HCT116 (cell line): ENCODE results near the gene FOXN3. TPM values are rescaled to one million over a fixed set of nuclear protein-coding genes. Genes with fewer than 3 reads are reported as not detected.

Source experiments
- ATAC-seq: fragments of 200-7000 bp; cut with Tn5 transposase; 2 replicates; pipeline ENCODE4 v1.9.1; 2020; ENCODE audit warnings: mild to moderate bottlenecking, moderate library complexity
- BruUV-seq: library from RNA; stranded (reverse); fragments of 400-500 nt; replicated peaks from 2 replicates; lab custom pipeline; 2021; lab: Mats Ljungman, UMichigan
- CTCF ChIA-PET: fragments of 300-600 bp; sonication (Branson Sonifier 250); formaldehyde crosslinking; loops from one replicate; lab custom pipeline; 2021; ENCODE audit warnings: antibody characterized with exemption; lab: Charles Lee
- POLR2A ChIA-PET: fragments of 300-600, 350-600 bp; sonication (Branson Sonifier 250); formaldehyde crosslinking; loops from one replicate; lab custom pipeline; 2021; ENCODE audit warnings: antibody characterized with exemption; lab: Charles Lee
- RAD21 ChIA-PET, 2 experiments: fragments of 300-600 bp; sonication (Branson Sonifier 250); formaldehyde crosslinking; loops; one replicate each; lab custom pipeline; 2023; ENCODE audit warnings: low total read pairs in 2 of 2; ENCODE audit not compliant: uncharacterized antibody in 2 of 2, unreplicated experiment in 2 of 2, low non-redundant PET in 1 of 2; lab: Charles Lee
- DNase-seq: peaks from one replicate; pipeline ENCODE4 v3.0.0-alpha.2; 2010; ENCODE audit warnings: low read depth, low spot score
- H2AFZ ChIP-seq: fragments of 200-600 bp; shearing (Covaris generic), sonication (generic); 2 replicates; pipeline ENCODE4 v1.6.1; 2017; ENCODE audit warnings: low read depth, mixed run types, mixed read lengths, antibody characterized with exemption, low read length; ENCODE audit not compliant: poor library complexity, severe bottlenecking
- H3K27ac ChIP-seq: 2 replicates; pipeline ENCODE4 v1.5.1; 2012; ENCODE audit warnings: low read depth, low read length
- H3K27me3 ChIP-seq: fragments of 200-600 bp; sonication (generic); 2 replicates; pipeline ENCODE4 v1.6.1; 2016; ENCODE audit warnings: mixed run types, low read length, mixed read lengths; ENCODE audit not compliant: insufficient read depth
- H3K36me3 ChIP-seq, 2 experiments: fragments of 200-500 bp in 1 of 2; fragments of 200-600 bp in 1 of 2; sonication (Bioruptor generic) in 1 of 2; sonication (generic) in 1 of 2; 2 replicates each; pipeline versions ENCODE4 v1.5.1 to v1.6.1; 2014 to 2016; ENCODE audit warnings: low read length in 2 of 2, inconsistent platforms in 1 of 2, mixed read lengths in 1 of 2, mixed run types in 1 of 2; ENCODE audit not compliant: insufficient read depth in 2 of 2, control insufficient read depth in 1 of 2
- H3K4me1 ChIP-seq, 2 experiments: fragments of 200-600 bp in 1 of 2; sonication (generic) in 1 of 2; 2 replicates each; pipeline versions ENCODE4 v1.5.1 to v1.6.1; 2012 to 2017; ENCODE audit warnings: low read length in 2 of 2, inconsistent platforms in 1 of 2, mild to moderate bottlenecking in 1 of 2, mixed read lengths in 1 of 2, mixed run types in 1 of 2, moderate library complexity in 1 of 2; ENCODE audit not compliant: insufficient read depth in 2 of 2, control insufficient read depth in 1 of 2
- H3K4me2 ChIP-seq: fragments of 200-600 bp; sonication (generic); 2 replicates; pipeline ENCODE4 v1.6.1; 2017; ENCODE audit warnings: mixed run types, low read length, mixed read lengths
- H3K4me3 ChIP-seq, 2 experiments: fragments of 200-600 bp in 1 of 2; sonication (generic) in 1 of 2; replicated peaks in 1 of 2; 2 replicates each; pipeline ENCODE4 v1.5.1; 2011 to 2016; ENCODE audit warnings: low read length in 2 of 2, control low read depth in 1 of 2, low read depth in 1 of 2, mild to moderate bottlenecking in 1 of 2, mixed read lengths in 1 of 2, mixed run types in 1 of 2
- H3K79me2 ChIP-seq: fragments of 200-600 bp; sonication (generic); 2 replicates; pipeline ENCODE4 v1.6.1; 2017; ENCODE audit warnings: mild to moderate bottlenecking, mixed run types, low read length, moderate library complexity, mixed read lengths; ENCODE audit not compliant: insufficient read depth
- H3K9ac ChIP-seq: fragments of 200-600 bp; sonication (generic); 2 replicates; pipeline ENCODE4 v1.6.1; 2016; ENCODE audit warnings: low read length, mixed read lengths
- H3K9me2 ChIP-seq: fragments of 200-600 bp; sonication (generic), shearing (Covaris generic); 2 replicates; pipeline ENCODE4 v1.6.1; 2017; ENCODE audit warnings: mixed run types, mild to moderate bottlenecking, moderate library complexity; ENCODE audit not compliant: insufficient read depth
- H3K9me3 ChIP-seq, 2 experiments: fragments of 200-500 bp in 1 of 2; fragments of 200-600 bp in 1 of 2; sonication (Bioruptor generic) in 1 of 2; sonication (generic) in 1 of 2; 2 replicates each; pipeline ENCODE4 v1.6.1; 2014 to 2017; ENCODE audit warnings: low read length in 2 of 2, mixed read lengths in 2 of 2, inconsistent platforms in 1 of 2, low read depth in 1 of 2, mild to moderate bottlenecking in 1 of 2, mixed run types in 1 of 2, moderate library complexity in 1 of 2; ENCODE audit not compliant: control insufficient read depth in 1 of 2, insufficient read depth in 1 of 2
- H4K20me1 ChIP-seq: fragments of 200-600 bp; sonication (generic), shearing (Covaris generic); 2 replicates; pipeline ENCODE4 v1.6.1; 2017; ENCODE audit warnings: mixed run types, mild to moderate bottlenecking, moderate library complexity; ENCODE audit not compliant: insufficient read depth
- CBX3 ChIP-seq: IDR thresholded peaks from 2 replicates; pipeline ENCODE4 v1.6.1; 2012; ENCODE audit warnings: low read depth
- CEBPB ChIP-seq: IDR thresholded peaks from 2 replicates; pipeline ENCODE4 v1.6.1; 2012; ENCODE audit warnings: low read depth
- EGR1 ChIP-seq: IDR thresholded peaks from 2 replicates; pipeline ENCODE4 v1.6.1; 2012; ENCODE audit warnings: low read depth
- EZH2 ChIP-seq: fragments of 200-600 bp; sonication (generic); IDR thresholded peaks from 2 replicates; pipeline ENCODE4 v1.6.1; 2017; ENCODE audit warnings: antibody characterized with exemption, mixed run types
- EZH2phosphoT487 ChIP-seq: fragments of 200-600 bp; IDR thresholded peaks from 2 replicates; pipeline ENCODE4 v1.6.1; 2018; ENCODE audit warnings: antibody characterized with exemption, borderline replicate concordance
- FOSL1 ChIP-seq: IDR thresholded peaks from 2 replicates; pipeline ENCODE4 v1.6.1; 2012; ENCODE audit warnings: low read depth
- JUND ChIP-seq: IDR thresholded peaks from 2 replicates; pipeline ENCODE4 v1.6.1; 2012
- MAX ChIP-seq: IDR thresholded peaks from 2 replicates; pipeline ENCODE4 v1.6.1; 2012
- POLR2A ChIP-seq: IDR thresholded peaks from 2 replicates; pipeline ENCODE4 v1.7.0; 2011; ENCODE audit warnings: borderline replicate concordance; ENCODE audit not compliant: insufficient read depth, insufficient read length; ENCODE audit errors: extremely low read depth
- POLR2AphosphoS5 ChIP-seq: IDR thresholded peaks from 2 replicates; pipeline ENCODE4 v1.6.1; 2011; ENCODE audit warnings: mild to moderate bottlenecking, low read depth, low read length, moderate library complexity
- RAD21 ChIP-seq: IDR thresholded peaks from 2 replicates; pipeline ENCODE4 v1.6.1; 2012; ENCODE audit warnings: low read depth, mild to moderate bottlenecking
- REST ChIP-seq: IDR thresholded peaks from 2 replicates; pipeline ENCODE4 v1.6.1; 2012; ENCODE audit warnings: low read depth
- SIN3A ChIP-seq: IDR thresholded peaks from 2 replicates; pipeline ENCODE4 v1.6.1; 2012; ENCODE audit warnings: low read depth
- SRF ChIP-seq: IDR thresholded peaks from 2 replicates; pipeline ENCODE4 v1.6.1; 2012; ENCODE audit warnings: low read depth
- ZBTB33 ChIP-seq: IDR thresholded peaks from 2 replicates; pipeline ENCODE4 v1.6.1; 2011; ENCODE audit warnings: mild to moderate bottlenecking, low read length, moderate library complexity; ENCODE audit not compliant: insufficient replicate concordance; ENCODE audit errors: extremely low read depth
- ZFX ChIP-seq: fragments of 450-650 bp; IDR thresholded peaks from 2 replicates; pipeline ENCODE4 v1.6.1; 2017
- ZNF274 ChIP-seq: fragments of 200-500 bp; sonication (Bioruptor generic); IDR thresholded peaks from 2 replicates; pipeline ENCODE4 v1.6.1; 2014; ENCODE audit warnings: mild to moderate bottlenecking, low read depth, low read length, inconsistent platforms
- intact Hi-C: fragments of 100-400 bp; cut with micrococcal nuclease; formaldehyde crosslinking; loops from 2 replicates; pipeline ENCODE4 v1.10.0; 2022
- total RNA-seq: library from RNA; stranded (reverse); gene quantifications from one replicate; pipeline ENCODE4 v1.2.1, GENCODE V29; 2021; ENCODE audit not compliant: unreplicated experiment
- TF ChIP-seq, protein P1 (sequence below), 3 experiments: fragments of 200-600 bp in 1 of 3; sonication (generic) in 1 of 3; IDR thresholded peaks in 2 of 3; conservative IDR thresholded peaks in 1 of 3; 2 replicates each; pipeline ENCODE4 v1.5.1; 2012 to 2017; ENCODE audit warnings: low read depth in 2 of 3, low read length in 2 of 3, antibody characterized with exemption in 1 of 3, borderline replicate concordance in 1 of 3, control low read depth in 1 of 3, mild to moderate bottlenecking in 1 of 3, mixed read lengths in 1 of 3, mixed run types in 1 of 3, moderate library complexity in 1 of 3; ENCODE audit not compliant: insufficient read depth in 1 of 3

Gene FOXN3
- total RNA-seq, 1 experiment from 2014 or later: 20.0 TPM

GRCh38 chr14:89424241-89424640, 7.2 kb upstream of the FOXN3 start (continued):
- no peak for TF ChIP-seq CBX3
- no peak for TF ChIP-seq POLR2A

- no peak overlapping the region for H3K4me3 ChIP-seq
- no peaks in the 10 kb centered on the region for H3K9me3 ChIP-seq
- CTCF ChIA-PET: no interaction called here
- POLR2A ChIA-PET: interaction anchor here (0.6 kb wide), 1 partner anchor 215 kb away, joined by 3 read pairs; no protein-coding TSS in a partner anchor
- no peaks in the 10 kb centered on the region for H3K9me2 ChIP-seq
- H3K4me2 ChIP-seq: no peak overlapping the region
- no peak for ATAC-seq
- H3K4me1 ChIP-seq: peaks cover 14 to 22% of the 10 kb centered on the region in 2 experiments
- no peaks in the 10 kb centered on the region for H3K36me3 ChIP-seq
- H3K9ac ChIP-seq: no peak overlapping the region
- BruUV-seq: no TSS peak
- no peaks in the 10 kb centered on the region for H3K79me2 ChIP-seq
- intact Hi-C loops: loop anchor here (10.0 kb wide), 1 partner anchor 532 kb away; the partner anchor contains the start of genes EFCAB11 and TDP1
- no peaks in the 10 kb centered on the region for H4K20me1 ChIP-seq
- no peak for DNase-seq
- RAD21 ChIA-PET: no interaction called here
- TF ChIP-seq RAD21 (no peak), POLR2AphosphoS5 (no peak), SRF (no peak), SIN3A (no peak), REST (no peak), ZBTB33 (no peak), EGR1 (no peak), CBX3 (no peak), CEBPB (no peak), ZFX (no peak), EZH2 (no peak), POLR2A (no peak), FOSL1 (no peak), ZNF274 (no peak), JUND (no peak), EZH2phosphoT487 (no peak), MAX (no peak)
- TF ChIP-seq, protein P1, sequence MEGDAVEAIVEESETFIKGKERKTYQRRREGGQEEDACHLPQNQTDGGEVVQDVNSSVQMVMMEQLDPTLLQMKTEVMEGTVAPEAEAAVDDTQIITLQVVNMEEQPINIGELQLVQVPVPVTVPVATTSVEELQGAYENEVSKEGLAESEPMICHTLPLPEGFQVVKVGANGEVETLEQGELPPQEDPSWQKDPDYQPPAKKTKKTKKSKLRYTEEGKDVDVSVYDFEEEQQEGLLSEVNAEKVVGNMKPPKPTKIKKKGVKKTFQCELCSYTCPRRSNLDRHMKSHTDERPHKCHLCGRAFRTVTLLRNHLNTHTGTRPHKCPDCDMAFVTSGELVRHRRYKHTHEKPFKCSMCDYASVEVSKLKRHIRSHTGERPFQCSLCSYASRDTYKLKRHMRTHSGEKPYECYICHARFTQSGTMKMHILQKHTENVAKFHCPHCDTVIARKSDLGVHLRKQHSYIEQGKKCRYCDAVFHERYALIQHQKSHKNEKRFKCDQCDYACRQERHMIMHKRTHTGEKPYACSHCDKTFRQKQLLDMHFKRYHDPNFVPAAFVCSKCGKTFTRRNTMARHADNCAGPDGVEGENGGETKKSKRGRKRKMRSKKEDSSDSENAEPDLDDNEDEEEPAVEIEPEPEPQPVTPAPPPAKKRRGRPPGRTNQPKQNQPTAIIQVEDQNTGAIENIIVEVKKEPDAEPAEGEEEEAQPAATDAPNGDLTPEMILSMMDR (IDR thresholded peaks at IDR 0.05 in 2 of 3, conservative IDR thresholded peaks at IDR 0.05 in 1 of 3; ENCODE audit: borderline replicate concordance in 1 of 3, insufficient read depth in 1 of 3, low read depth in 2 of 3, low read length in 2 of 3): no peak
- H2AFZ ChIP-seq: no peak overlapping the region
- H3K27ac ChIP-seq: no peak overlapping the region
- H3K27me3 ChIP-seq: 0 out of 2 replicates have a peak, but pooled peaks cover 5% of the 10 kb centered on the region
These were observed 5.9 kb upstream of the FOXN3 start for GRCh38 chr14:89422952-89423345.
